Choroid plexus epithelial cell (primary cell): ENCODE data around the gene ARL3.

ENCODE experiments used
- DNase-seq: peaks from one replicate; pipeline ENCODE4 v3.0.0-alpha.2; 2010; ENCODE audit warnings: low read depth
- H3K4me3 ChIP-seq: 2 replicates; pipeline ENCODE4 v1.5.1; 2011; ENCODE audit warnings: low read depth, mild to moderate bottlenecking, control low read depth, low read length, moderate library complexity
- TF ChIP-seq, protein P1 (sequence below): conservative IDR thresholded peaks from 2 replicates; pipeline ENCODE4 v1.5.1; 2011; ENCODE audit warnings: low read depth, mild to moderate bottlenecking, control low read depth, inconsistent platforms, low read length, moderate library complexity

The ARL3 gene

DNA sequence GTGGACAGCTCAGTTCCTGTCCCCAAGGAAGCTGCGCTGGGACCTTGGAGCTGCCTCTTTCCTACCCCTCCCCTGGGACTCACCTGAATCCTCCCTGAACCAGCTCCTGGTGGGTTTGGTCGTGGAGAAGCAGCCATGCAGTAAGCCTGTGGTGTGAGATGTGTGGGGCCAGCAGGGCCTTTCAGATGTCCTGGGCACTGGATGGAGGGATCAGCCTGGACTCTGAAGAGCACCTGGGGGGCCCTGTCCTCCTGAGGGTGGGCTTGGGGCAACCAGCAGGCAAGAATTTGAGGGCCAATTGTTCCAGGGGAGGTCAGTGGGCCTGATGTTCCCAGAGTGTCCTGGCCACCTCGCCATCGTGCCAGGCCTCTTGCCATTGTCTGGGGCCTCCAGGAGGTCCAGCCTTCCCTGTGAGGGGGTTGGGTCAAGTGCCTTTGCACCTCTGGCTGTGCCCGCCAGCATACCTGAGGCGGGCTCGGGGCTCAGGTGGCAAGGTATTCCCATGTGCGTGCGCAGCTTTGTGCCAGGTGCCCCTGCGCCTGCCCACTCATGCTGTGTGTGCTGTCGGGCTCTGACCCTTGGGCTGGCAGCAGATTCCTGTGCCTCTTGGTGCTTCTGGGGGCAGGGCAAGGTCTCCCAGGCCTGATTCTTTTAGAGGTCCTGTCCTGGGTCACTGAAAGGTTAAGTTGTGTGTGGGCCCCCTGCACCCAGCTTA is 62.6 kb downstream of the ARL3 start:
- TF ChIP-seq, protein P1, sequence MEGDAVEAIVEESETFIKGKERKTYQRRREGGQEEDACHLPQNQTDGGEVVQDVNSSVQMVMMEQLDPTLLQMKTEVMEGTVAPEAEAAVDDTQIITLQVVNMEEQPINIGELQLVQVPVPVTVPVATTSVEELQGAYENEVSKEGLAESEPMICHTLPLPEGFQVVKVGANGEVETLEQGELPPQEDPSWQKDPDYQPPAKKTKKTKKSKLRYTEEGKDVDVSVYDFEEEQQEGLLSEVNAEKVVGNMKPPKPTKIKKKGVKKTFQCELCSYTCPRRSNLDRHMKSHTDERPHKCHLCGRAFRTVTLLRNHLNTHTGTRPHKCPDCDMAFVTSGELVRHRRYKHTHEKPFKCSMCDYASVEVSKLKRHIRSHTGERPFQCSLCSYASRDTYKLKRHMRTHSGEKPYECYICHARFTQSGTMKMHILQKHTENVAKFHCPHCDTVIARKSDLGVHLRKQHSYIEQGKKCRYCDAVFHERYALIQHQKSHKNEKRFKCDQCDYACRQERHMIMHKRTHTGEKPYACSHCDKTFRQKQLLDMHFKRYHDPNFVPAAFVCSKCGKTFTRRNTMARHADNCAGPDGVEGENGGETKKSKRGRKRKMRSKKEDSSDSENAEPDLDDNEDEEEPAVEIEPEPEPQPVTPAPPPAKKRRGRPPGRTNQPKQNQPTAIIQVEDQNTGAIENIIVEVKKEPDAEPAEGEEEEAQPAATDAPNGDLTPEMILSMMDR = no peak
- no peak overlapping the region for H3K4me3 ChIP-seq
- no peak for DNase-seq

DNA sequence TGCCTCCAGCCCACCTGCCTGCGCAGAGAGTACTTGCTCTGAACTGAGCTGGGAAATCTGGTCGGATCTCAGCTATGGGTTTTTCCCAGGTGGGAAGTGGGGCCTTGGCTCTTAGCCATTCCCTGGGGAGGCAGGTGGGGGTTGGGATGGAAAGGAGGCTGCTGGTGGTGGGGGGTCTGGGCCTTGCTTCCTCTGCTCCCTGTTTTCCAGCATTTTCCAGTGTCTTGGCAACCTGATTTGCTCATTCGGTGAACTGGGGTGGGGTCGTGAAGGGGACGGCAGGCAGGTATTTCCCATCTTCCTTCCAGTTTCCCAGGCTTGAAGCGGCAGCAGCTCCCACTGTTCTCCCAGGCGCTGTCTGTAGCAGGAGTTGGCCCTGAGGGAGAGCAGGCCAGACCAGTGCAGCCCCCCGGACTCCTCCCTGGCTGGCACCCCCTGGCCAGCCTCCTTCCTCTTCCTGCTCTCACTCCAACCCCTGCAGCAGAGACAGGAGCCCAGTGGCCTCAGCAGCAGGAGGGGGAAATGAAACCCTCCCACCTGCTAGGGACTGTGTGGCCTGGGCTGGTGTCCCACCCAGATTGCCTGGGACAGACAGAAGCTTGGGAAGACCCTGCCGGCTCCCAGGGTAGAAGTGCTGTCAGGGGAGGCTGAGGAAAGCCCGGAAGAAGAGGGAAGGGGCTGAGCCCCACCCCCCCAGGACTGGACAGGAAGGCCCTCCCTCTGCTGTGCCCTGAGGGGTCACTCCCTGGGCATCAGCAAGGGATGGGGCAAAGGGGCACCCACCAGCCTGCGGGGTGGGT is 63.3 kb downstream of the ARL3 start:
- TF ChIP-seq, protein P1 = no peak
- no peak for DNase-seq
- H3K4me3 ChIP-seq = no peak overlapping the region

DNA sequence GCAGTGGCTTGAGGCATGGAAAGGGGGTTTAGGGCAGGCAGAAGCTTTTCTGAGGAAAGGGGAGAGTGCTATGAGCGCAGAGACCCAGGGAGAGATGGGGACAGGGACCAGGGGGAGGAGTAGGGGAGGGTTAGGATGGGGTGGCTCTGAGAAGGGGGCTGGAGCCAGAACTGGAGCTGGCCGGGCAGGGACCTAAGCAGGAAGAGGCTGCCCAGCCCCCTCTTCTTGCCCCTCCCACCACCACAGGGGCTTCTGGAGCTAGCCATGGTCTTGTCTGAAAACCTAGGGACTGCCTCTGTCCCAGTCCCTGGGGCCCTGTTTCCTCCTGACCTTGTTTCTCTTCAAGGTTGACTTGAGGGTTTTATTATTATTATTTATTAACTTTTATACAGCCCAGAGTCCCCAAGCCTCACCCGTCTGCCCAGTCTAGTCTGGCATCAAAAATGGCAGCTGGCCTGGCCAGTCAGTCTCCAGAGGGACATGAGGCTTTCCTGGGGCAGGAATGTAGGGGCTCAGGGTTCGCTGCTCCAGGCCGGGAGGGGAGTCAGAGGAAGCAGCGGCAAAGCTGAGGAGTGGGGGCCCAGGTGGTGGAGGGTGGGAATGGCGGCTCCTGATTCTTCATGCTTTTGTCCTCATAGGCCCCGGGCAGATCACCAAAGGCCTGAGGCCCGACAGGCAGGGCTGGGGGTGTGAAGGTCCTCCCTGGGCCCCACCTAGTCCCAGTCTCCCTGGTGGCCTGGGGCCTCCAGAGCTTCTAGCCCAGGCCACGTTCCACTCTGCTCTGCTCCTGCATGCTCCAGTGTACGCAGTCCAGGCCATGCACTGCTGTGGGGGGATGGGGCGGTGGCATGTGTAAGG is 64.2 kb downstream of the ARL3 start:
- TF ChIP-seq, protein P1 = no peak
- H3K4me3 ChIP-seq = no peak overlapping the region
- no peak for DNase-seq

DNA sequence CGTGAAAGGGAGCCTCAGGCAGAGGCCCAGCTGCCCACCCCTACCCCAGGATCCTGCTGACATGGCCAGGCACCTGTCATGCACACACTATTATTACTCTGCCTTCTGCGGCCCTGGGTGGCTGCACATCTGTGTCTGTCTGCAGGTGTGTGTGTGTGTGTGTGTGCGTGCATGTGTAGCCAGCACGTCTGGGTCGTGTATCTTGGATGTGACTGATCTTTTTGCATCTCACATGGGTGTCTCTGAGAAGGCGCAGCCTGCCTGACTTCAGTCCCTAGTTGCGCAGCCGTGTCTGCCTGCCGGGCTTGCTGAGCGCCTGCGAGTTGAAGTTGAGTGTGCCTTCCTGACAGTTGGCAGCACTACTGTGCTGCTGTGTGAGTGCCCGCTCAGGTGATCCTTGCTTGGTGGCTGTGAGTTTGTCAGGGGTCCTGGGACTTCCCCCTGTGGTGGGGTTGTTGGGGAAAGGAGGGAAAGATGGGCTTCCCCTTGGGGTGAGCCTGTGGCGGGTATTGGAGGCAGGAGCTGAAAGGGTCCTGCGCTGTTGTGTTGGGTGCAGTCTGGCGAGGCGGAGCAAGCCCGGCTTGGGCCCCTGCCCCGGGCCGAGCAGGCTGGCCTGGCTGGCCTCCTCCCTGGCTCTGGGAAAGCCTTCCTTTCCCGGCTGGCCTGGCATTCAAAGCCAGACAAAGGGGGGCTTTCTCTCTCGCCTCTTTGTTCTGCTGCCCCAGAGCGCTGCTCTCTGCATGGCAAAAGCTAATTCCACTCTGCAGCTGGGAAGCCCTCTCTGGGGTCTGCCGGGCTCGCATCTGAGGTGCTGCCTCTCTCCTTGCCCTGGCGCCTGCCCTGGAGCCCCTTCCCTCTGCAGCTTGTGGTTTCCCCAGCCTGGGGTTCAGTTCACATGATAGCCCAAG is 65.1 kb downstream of the ARL3 start:
- DNase-seq = no peak
- TF ChIP-seq, protein P1 = no peak
- H3K4me3 ChIP-seq = no peak overlapping the region

DNA sequence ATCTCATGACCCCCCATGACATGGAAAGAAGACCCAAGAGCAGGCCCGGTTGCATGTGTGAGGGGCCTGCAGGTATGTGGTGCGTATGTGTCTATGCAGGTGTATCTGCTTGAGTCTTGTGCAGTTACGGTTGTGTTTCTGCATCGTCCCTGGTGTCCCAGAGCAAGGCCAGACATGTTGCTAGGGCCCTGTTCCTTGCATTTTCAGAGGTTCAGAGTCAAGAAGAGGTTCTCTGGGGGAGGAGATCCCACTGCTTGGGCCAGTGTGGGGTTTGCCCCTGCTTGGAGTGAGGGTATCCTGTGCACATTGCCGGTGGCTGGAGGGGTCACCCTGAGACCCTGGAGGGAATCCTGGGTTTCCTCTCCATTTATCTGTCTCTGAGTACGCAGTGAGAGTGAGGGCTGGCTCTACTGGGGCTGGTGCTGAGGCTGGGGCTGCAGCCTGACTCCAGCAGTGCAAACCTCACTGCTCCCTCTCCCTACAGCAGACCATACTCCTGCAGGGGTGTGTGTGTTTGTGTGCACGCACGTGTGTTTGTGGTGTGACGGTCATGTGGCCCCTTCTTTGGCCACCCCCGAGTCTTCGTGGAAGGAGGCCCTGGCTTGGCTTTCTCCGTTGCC is 65.8 kb downstream of the ARL3 start:
- DNase-seq = no peak
- peak overlapping the region; percentile 10 for H3K4me3 ChIP-seq
- TF ChIP-seq, protein P1 = no peak
